ENCODE results near the gene CD247.

Gene CD247

DNA sequence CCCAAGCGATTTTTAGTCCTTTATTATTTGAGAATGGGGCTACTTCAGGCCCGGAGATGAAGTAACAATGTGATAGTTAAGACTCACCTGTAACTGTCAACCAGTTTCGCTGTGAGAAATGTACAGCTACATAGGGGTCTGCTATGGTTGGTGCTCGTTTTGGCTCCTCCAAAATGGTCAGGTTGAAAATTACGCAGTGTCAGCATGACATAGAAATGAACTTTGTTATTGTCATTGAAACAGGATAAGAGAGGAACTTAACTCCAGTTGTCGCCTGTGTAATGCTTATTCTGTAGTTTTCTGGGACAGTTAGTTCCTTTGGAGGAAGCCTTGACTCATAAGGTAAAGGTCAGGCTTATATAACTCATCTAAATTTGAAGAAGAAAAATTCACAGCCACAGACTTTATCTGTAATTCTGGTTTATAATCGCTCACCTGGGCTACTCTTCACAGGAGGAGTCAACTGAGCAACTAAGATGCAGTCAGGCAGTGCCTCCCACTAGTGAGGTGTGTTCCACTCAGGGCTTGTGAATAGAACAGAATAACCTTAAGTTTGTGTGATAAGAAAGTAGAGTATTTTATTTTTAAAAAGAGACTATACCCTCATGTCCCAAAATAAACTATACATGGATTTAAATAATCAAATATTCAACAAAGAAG is 130.9 kb downstream of the CD247 start:
- peaks cover 28% of the 10 kb centered on the region for H3K36me3 Mint-ChIP-seq
- no peak overlapping the region for H3K27ac Mint-ChIP-seq
- DNase-seq = no peak
- H3K9me3 Mint-ChIP-seq = no peaks in the 10 kb centered on the region
- CTCF ChIA-PET = no interaction called here
- H3K27me3 Mint-ChIP-seq = no peaks in the 10 kb centered on the region
- no peak overlapping the region for H3K4me3 Mint-ChIP-seq
- H3K4me1 Mint-ChIP-seq = no peaks in the 10 kb centered on the region

Measured in activated naive CD4-positive, alpha-beta T cell treated with anti-CD3 and anti-CD28 coated beads, Interleukin-2, amount 10 ng/mL, durations not matched to agents 7 days and 5 days (primary cell).